GM21447 (cell line): ENCODE data around the gene S100A1.
"Not testable (repeated sequence)": the region's sequence is repeated elsewhere in the genome, so short reads cannot be mapped to it uniquely, and the experiment has no call there.

Experiments used
- ATAC-seq: cut with Tn5 transposase; IDR thresholded peaks from one replicate; pipeline ENCODE4 v1.9.1; 2021; ENCODE audit not compliant: unreplicated experiment

Gene S100A1

DNA sequence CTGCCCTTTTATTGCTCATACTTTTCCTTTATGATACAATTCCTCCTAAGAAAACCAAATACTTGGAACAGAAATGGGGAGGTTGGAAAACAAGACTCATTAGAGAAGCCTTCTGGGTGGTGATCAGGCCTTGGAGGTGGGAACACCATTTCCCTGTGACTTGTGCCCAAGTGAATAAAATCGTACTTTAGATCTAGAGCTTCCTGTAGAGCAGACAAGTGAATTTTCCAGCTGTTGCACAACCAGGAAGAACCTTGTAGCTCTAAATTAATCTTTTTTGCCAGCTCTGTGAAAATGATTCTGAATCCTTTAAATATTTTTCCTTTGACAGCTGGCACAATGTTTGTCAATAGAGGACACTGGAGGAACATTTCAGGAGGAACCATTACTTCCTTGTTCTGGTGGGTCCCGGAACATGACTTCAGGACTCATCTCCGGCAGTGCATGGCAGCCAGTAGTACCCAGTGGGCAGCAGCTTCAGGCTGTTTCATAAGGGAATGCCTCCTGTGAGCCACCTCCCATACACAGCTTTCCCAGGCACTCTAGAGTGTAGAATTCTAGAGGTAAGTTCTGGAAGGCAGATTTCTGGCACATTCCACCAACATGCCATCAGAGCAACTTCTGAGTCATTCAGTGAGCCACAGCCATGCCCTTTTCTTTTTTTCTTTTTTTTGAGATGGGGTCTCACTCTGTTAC is 24.7 kb downstream of the S100A1 start:
- ATAC-seq = no peak

- no peak for ATAC-seq
Measured at GRCh38 chr1:153655333-153655732, 27.1 kb downstream of the S100A1 start.

- peak; percentile 89 for ATAC-seq
Measured at GRCh38 chr1:153658400-153659174, 30.4 kb downstream of the S100A1 start, which contains the start of gene SNAPIN. Gene SNAPIN, plus strand, starts transcription at chr1:153658703. Its CDS starts 41 bp downstream, at chr1:153658744.

GRCh38 chr1:153659175-153659534 is 30.9 kb downstream of the S100A1 start:
- ATAC-seq = no peak

DNA sequence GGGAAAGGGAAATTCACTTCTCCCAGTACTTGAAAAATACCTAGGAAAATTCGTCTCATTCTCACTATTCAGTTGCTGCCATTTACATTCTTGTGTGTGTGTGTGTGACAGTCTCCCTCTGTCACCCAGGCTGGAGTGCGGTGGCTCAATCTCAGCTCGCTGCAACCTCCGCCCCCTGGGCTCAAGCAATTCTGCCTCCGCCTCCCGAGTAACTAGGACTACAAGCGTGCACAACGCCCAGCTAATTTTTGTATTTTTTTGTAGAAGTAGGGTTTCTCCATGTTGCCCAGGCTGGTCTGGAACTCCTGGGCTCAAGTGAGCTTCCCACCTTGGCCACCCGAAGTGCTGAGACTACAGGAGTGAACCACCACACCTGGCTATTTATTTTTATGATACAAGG is 31.4 kb downstream of the S100A1 start:
- no peak for ATAC-seq

GRCh38 chr1:153661111-153661708 is 33.0 kb downstream of the S100A1 start:
- ATAC-seq = no peak

- ATAC-seq = no peak
Measured at GRCh38 chr1:153662269-153662668, 34.0 kb downstream of the S100A1 start.

DNA sequence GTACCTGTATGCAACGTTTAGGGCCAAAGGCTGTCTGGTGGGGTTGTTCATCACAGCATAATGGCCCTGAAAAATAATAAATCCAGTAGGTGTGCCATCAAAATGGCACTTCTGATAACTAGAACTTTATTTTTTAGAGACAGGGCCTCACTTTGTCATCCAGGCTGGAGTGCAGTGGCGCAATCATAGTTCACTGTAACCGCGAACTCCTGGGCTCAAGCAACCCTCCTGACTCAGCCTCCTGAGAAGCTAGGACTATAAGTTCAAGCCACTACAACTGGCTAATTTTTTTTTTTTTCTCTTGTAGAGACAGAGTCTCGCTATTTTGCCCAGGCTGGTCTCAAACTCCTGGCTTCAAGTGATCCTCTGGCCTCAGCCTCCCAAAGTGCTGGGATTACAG is 35.0 kb downstream of the S100A1 start:
- no peak for ATAC-seq

GRCh38 chr1:153667439-153667838 is 39.2 kb downstream of the S100A1 start:
- no peak for ATAC-seq

GRCh38 chr1:153668672-153669071 is 40.4 kb downstream of the S100A1 start:
- not testable (repeated sequence) for ATAC-seq

DNA sequence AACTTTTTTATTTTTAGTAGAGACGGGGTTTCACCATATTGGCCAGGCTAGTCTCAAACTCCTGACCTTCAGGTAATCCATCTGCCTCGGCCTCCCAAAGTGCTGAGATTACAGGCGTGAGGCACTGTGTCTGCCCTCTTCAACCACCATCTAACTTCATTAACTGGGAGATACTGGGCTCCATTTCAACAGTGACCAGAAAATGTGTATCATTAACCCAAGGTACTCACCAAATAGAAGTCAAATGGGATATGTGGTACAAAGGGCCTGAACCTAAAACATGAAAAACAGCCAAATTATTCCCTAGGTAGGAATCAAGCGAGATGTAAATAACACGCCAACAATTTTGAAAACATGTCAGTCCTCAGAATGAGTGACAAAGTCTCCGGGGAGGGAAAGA is 41.4 kb downstream of the S100A1 start:
- ATAC-seq = no peak

- ATAC-seq = no peak
Measured at GRCh38 chr1:153670257-153670858, 42.1 kb downstream of the S100A1 start.

- peak; percentile 95 for ATAC-seq
Measured at GRCh38 chr1:153670859-153671627, 42.8 kb downstream of the S100A1 start, which contains the start of gene ILF2. Gene ILF2, minus strand, starts transcription at chr1:153670993. Its CDS starts 71 bp downstream, at chr1:153670922.

DNA sequence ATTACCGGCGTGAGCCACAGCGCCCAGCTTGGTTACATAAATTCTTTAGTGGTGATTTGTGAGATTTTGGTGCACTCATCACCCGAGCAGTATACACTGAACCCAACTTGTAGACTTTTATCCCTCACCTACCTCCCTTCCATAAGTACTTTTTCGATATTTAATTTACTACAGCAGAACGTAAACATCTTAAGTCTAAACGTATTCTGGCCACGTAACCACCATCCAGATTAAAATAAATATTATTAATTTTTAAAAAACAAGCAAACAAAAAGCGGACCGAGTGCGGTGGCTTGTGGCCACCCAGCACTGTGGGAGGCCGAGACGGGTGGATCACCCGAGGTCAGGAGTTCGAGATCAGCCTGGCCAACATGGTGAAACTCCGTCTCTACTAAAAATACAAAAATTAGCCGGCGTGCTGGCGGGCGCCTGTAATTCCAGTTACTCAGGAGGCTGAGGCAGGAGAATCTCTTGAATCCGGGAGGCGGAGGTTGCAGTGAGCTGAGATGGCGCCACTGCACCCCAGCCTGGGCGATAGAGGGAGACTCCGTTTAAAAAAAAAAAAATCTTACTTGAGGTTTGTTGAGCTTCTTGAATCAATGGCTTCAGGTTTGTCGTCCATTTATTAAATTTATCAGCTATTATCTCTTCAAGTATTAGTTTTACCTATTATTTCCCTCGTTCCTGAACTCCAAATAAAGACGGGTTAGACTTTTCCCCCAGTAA is 43.6 kb downstream of the S100A1 start:
- peak; percentile 20 for ATAC-seq

DNA sequence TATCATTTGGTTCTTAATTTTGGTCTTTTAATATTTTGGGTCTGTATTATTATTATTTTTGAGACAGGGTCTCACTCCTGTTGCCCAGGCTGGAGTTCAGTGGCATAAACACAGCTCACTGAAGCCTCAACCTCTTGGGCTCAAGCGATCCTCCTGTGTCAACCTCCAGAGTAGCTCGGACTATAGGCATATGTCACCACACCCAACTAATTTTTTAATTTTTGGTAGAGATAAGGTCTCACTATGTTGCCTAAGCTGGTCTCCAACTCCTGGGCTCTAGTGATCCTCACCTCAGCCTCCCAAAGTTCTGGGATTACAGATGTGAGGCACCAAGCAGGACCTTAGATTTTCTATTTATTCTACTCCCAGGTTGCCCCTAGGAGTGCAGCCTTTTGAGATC is 45.3 kb downstream of the S100A1 start:
- ATAC-seq = no peak

- ATAC-seq = no peak
Measured at GRCh38 chr1:153677718-153678518, 49.7 kb downstream of the S100A1 start.

GRCh38 chr1:153678519-153679336 is 50.5 kb downstream of the S100A1 start, which contains the start of gene NPR1:
Gene NPR1, plus strand, starts transcription at chr1:153678688. Its CDS starts 421 bp downstream, at chr1:153679109.
- ATAC-seq = no peak
